ENCODE data around the gene SORCS1.

DNA sequence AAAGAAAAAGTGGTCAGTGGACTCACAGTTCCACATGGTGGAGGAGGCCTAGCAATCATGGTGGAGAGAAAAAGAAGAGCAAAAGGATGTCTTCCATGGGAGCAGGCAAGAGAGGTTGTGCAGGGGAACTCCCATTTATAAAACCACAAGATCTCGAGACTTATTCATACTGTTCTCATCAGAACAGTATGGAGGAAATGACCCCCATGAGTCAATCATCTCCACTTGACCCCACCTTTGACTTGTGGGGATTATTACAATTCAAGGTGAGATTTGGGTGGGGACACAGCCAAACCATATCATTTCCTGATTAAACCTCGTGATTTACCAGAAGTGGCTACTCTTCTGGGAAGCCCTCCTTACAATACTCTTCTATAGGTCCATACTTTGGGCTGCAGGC, 160.1 kb downstream of the SORCS1 start:
- TF ChIP-seq, protein P1, sequence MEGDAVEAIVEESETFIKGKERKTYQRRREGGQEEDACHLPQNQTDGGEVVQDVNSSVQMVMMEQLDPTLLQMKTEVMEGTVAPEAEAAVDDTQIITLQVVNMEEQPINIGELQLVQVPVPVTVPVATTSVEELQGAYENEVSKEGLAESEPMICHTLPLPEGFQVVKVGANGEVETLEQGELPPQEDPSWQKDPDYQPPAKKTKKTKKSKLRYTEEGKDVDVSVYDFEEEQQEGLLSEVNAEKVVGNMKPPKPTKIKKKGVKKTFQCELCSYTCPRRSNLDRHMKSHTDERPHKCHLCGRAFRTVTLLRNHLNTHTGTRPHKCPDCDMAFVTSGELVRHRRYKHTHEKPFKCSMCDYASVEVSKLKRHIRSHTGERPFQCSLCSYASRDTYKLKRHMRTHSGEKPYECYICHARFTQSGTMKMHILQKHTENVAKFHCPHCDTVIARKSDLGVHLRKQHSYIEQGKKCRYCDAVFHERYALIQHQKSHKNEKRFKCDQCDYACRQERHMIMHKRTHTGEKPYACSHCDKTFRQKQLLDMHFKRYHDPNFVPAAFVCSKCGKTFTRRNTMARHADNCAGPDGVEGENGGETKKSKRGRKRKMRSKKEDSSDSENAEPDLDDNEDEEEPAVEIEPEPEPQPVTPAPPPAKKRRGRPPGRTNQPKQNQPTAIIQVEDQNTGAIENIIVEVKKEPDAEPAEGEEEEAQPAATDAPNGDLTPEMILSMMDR (conservative IDR thresholded peaks at IDR 0.05) = no peak
- TF ChIP-seq EZH2 (IDR thresholded peaks at IDR 0.05; ENCODE audit: low read depth) = no peak

Measured in PC-9 (cell line).